Measurements from ENCODE around the gene DDX10.

DNA sequence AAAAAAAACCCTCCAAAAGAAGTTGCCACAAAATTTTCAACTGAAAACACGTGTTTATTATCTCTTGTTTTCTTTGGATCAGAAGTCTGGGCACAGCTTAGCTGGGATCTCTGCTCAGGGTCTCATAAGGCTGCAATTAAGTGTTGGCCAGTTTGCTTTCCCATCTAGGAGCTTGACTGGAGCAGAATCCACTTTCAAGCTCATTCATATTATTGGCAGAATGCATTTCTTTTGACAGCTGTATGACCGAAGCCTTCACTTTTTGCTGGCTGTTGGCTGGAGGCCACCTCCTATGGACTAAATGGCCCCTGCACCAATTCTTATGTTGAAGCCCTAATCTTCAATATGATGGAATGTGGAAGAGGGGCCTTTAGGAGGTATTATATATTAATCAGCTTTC lies 139.6 kb downstream of the DDX10 start:
- TF ChIP-seq CTCF (IDR thresholded peaks at IDR 0.05; ENCODE audit: insufficient read depth, low read depth, low read length) (no peak), EZH2 (IDR thresholded peaks at IDR 0.05; ENCODE audit: insufficient read depth, low read length) (no peak)
